ENCODE results near the gene TAP2. TPM values are rescaled to one million over a fixed set of nuclear protein-coding genes. Genes with fewer than 3 reads are reported as not detected.
A peak's percentile ranks its signal among the peaks of the same experiment; 100 is the strongest.

Gene TAP2
- total RNA-seq, 1 donor from 2014 or later: 56.4 TPM

GRCh38 chr6:32867554-32868256 lies 29.2 kb upstream of the TAP2 start:
- no peaks in the 10 kb centered on the region for H3K36me3 ChIP-seq
- no peak overlapping the region for H3K27ac ChIP-seq
- H3K27me3 ChIP-seq: no peaks in the 10 kb centered on the region
- intact Hi-C loops (cut with DNase I): loop anchor here (5.0 kb wide), 1 partner anchor 40 kb away; no protein-coding TSS in a partner anchor
- no peak overlapping the region for H3K4me3 ChIP-seq
- ATAC-seq (no peak), DNase-seq (no peak)
- no peaks in the 10 kb centered on the region for H3K4me1 ChIP-seq
- H3K9me3 ChIP-seq: no peaks in the 10 kb centered on the region
- no peak for TF ChIP-seq CTCF (IDR thresholded peaks at IDR 0.05)

- Histone ChIP-seq H3K9me3 (no peaks in the 10 kb centered on the region), H3K4me1 (no peaks in the 10 kb centered on the region), H3K27ac (no peak overlapping the region), H3K4me3 (no peak overlapping the region), H3K27me3 (no peaks in the 10 kb centered on the region), H3K36me3 (no peaks in the 10 kb centered on the region)
- TF ChIP-seq CTCF (IDR thresholded peaks at IDR 0.05): no peak
- intact Hi-C loops (cut with DNase I): loop anchor here (5.0 kb wide), 1 partner anchor 40 kb away; no protein-coding TSS in a partner anchor
- ATAC-seq: peak; percentile 41
- DNase-seq: no peak
Measured at GRCh38 chr6:32867022-32867477, 28.5 kb upstream of the TAP2 start.

- Histone ChIP-seq H3K36me3 (no peaks in the 10 kb centered on the region), H3K9me3 (no peaks in the 10 kb centered on the region), H3K4me3 (no peak overlapping the region), H3K27me3 (no peaks in the 10 kb centered on the region), H3K27ac (no peak overlapping the region), H3K4me1 (no peaks in the 10 kb centered on the region)
- ATAC-seq (no peak), DNase-seq (no peak)
- TF ChIP-seq CTCF (IDR thresholded peaks at IDR 0.05): no peak
- intact Hi-C loops (cut with DNase I): loop anchor here (5.0 kb wide), 1 partner anchor 39 kb away; no protein-coding TSS in a partner anchor
Measured at GRCh38 chr6:32865724-32866443, 27.3 kb upstream of the TAP2 start.

GRCh38 chr6:32862725-32863124 lies 24.2 kb upstream of the TAP2 start:
- Histone ChIP-seq H3K4me1 (no peaks in the 10 kb centered on the region), H3K9me3 (no peaks in the 10 kb centered on the region), H3K4me3 (no peak overlapping the region), H3K36me3 (peaks cover 21% of the 10 kb centered on the region), H3K27ac (no peak overlapping the region), H3K27me3 (no peaks in the 10 kb centered on the region)
- ATAC-seq (no peak), DNase-seq (no peak)
- no peak for TF ChIP-seq CTCF (IDR thresholded peaks at IDR 0.05)
- intact Hi-C loops (cut with DNase I): no loop called here

- H3K27me3 ChIP-seq: no peaks in the 10 kb centered on the region
- no peaks in the 10 kb centered on the region for H3K4me1 ChIP-seq
- H3K36me3 ChIP-seq: peaks cover 30% of the 10 kb centered on the region
- intact Hi-C loops (cut with DNase I): no loop called here
- no peaks in the 10 kb centered on the region for H3K9me3 ChIP-seq
- TF ChIP-seq CTCF (IDR thresholded peaks at IDR 0.05): no peak
- no peak for DNase-seq
- ATAC-seq: no peak
- H3K4me3 ChIP-seq: no peak overlapping the region
- H3K27ac ChIP-seq: no peak overlapping the region
Measured at GRCh38 chr6:32860674-32861073, 22.1 kb upstream of the TAP2 start.

Measured in upper lobe of right lung (tissue), 1 donor.